HG03442 (cell line): ENCODE results near the gene MYOM3.

Source experiments
- ATAC-seq: cut with Tn5 transposase; IDR thresholded peaks from one replicate; pipeline ENCODE4 v1.9.1; 2021; ENCODE audit warnings: mild to moderate bottlenecking, moderate library complexity; ENCODE audit not compliant: unreplicated experiment

Gene MYOM3

DNA sequence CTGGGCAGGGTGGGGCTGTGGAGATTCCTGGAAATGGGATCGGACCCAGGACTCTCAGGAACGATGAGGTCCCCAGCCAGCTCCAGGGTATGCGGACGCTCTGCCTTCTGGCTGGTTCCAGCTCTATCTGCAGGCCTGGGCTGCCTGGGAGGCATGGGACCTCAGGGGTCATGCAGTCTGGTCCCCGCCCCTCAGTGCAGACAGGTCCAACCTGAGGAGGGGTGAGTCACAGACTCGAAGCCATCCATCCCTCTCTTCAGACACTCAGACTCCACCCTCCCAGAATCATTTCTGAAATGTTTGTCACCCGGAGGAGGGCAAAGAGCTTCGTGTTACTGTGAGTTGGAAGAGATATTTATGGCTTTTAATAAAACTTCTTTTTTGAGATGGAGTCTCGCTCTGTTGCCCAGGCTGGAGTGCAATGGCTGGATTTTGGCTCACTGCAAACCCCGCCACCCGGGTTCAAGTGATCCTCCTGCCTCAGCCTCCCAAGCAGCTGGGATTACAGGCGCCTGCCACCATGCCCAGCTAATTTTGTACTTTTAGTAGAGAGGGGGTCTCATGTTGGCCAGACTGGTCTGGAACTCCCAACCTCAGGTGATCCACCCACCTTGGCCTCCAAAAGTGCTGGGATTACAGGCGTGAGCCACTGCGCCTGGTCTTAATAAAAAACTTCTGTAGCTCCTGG lies 5.9 kb upstream of the MYOM3 start:
- ATAC-seq = no peak

DNA sequence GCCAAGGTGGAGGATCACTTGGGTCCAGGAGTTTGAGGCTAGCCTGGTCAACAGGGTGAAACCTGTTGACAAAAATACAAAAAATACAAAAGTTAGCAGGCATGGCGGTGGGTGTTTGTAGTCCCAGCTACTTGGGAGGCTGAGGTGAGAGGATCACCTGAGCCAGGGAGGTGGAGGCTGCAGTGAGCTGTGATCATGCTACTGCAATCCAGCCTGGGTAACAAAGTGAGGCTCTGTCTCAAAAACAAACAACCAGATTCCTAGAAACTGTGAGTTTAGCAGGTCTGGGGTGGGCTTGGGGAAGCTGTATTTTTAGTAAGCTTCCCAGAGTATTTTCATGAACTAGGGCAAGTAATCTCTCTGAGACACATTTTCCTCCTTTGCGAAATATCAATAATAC lies 5.2 kb upstream of the MYOM3 start:
- no peak for ATAC-seq

DNA sequence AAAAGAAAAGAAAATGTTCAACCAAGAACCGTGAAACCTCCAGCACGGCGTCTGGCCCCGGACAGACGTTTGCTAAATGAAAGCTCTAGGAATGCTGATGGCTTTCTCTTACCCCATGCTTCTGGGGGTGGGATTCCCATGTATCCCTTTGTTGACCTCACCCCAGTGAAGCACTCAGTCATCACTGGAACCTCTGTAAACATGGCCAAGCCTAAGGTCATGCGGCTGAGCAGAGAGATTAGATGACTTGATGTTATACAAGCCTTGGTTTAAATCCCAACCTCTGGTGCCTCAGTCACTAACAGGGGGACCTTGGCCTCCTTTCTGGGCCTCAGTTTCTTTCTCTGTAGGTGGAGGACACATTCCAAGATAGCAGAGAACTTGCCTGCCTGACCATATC lies 2.8 kb upstream of the MYOM3 start:
- ATAC-seq = no peak

- ATAC-seq = no peak
These were observed 1.7 kb upstream of the MYOM3 start for GRCh38 chr1:24113641-24114033.

DNA sequence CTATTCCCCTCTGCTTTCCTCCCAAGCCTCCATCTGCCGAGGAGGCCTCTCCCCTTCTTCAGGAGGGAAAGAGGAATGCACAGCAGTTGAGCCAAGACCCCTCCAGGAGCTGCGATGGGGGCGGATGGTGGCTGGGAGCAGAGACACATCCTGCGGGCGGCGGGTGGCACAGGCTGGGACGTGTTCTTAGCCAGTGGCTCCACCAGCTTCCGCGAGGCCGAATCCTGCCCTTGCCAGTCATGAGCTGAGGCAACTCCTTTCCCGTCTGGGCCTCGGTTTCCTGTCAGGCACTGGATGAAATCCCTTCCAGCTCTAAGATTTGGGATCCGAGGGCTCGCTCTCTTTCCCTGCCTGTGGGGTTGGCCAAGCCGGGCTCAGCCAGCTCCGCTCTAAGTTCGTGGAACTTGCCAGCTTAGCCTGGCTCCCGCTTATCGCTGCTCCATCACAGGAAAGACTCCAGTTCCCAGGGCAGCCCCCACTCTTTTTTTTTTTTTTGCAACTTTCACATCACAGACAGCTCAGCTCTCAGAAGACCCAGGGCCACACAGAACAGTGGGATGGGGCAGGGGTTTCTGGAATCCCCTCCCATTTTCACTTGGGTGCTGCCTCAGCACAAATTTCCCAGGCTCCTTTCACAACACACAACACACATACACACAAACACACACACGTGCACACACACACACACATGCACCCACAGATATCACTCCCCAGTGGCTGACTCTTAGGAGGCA lies 506 bp downstream of the MYOM3 start:
- ATAC-seq = no peak

- no peak for ATAC-seq
These were observed 1.2 kb downstream of the MYOM3 start for GRCh38 chr1:24110642-24111261.

DNA sequence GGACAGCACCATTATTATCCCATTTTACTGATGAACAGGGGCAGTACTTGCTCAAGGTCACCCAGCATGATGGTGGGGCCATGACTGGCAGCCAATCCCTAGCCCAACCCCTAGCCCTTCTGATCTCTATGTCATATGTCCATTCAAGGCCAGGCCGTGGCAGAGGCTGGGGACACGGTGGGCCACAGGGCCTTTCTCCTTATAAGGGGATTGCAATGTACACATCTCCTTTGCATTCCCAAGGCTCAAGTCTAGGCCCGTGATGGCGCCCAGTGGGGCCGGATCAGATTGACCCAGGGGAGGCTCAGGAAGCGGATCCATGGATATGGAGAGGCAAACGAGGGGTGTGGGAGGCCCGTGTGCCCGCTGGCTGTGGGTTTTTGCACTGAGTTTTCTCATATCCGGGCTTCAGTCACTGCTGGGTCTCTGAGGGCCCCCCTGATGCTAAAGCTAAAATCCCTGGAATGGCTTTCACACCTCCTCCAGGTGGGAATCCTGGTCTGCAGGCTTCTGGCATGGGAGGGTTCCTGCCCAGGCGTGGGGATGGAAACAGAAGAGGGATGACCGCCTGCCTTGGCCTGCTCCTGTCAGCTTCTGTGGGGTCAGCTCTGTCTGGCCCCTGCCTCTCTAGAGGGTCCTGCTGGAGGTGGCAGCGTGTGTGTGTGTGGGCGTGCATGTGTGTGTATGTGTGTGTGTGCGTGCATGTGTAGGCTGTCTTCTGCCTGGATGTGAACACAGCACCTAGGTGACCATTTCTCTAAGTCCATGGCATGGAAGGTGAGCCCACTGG lies 2.1 kb downstream of the MYOM3 start:
- no peak for ATAC-seq

DNA sequence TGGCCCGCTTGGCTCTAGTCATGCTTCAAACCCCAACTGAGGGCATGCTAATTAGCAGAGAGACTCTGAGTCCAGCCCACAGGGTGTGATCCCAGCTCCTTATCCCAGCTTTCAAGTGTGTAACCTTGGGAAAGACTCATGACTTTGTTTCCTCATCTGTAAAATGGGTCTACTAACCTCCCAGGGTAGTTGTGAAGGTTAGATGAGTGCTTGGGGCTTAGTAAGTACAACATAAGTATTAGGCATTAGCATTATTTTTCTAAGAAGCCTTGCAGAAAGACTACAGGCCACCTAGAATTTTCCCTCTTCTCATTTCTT lies 2.8 kb downstream of the MYOM3 start:
- no peak for ATAC-seq

DNA sequence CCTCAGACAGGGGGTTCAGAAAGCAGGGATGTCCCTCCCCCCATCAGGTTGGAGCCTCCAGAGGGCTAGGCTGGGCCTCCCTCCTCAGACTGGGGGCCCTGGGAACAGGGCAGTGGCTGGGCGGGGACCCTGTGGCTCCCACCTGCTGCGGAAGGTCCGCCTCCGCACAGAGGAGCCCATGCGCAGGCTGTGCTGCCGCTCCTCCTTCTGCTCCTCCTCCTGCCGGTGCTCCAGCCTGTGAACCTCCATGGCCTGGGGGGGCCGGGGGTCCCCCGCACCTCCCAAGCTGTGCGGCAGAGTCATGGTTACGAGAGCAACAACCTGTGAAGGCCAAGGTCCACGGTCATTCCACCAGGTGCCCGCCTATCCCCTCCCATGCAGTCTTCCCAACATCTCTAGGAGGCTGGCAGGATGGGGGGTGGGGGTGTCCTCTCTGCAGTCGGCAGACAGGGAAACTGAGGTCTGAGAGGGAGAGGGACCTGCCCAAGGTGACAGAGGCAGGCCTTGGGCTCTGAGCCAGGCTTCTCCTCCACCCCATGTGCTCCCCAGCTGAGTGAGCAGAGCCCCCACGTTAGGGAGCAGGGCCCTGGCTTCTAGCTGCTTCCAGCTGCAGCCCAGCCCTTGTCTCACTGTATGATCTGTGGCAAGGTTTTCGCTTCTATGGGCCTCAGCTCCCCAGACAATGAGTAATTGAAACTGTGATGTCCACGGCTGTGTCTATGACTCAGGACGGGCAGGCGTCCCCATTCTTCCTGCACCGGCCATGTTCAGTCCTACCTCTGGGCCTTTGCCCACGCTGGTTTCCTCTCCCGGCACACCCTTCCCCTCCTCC lies 3.4 kb downstream of the MYOM3 start:
- no peak for ATAC-seq

- ATAC-seq = no peak
These were observed 4.3 kb downstream of the MYOM3 start for GRCh38 chr1:24107462-24108138.

- ATAC-seq = no peak
These were observed 6.4 kb downstream of the MYOM3 start for GRCh38 chr1:24105368-24106160.

DNA sequence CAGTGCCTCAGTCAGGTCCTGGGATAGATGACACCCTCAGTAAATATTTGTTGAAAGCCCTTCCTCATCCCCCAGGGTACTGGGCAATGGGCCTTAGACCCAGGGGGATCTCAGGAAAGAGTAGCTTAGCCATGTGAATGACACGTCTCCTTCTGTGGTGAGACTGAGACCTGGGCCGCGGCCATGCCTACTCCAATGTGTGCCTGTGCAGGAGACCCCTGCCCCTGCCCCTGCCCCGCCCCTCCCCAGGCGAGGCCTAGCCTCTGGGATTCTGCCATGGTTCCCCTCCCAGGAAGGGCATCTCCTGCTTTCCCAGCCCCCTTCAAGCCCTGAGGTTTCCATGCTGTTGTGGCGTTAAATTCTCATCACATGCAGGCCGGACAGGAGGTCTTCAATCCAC lies 7.1 kb downstream of the MYOM3 start:
- no peak for ATAC-seq

DNA sequence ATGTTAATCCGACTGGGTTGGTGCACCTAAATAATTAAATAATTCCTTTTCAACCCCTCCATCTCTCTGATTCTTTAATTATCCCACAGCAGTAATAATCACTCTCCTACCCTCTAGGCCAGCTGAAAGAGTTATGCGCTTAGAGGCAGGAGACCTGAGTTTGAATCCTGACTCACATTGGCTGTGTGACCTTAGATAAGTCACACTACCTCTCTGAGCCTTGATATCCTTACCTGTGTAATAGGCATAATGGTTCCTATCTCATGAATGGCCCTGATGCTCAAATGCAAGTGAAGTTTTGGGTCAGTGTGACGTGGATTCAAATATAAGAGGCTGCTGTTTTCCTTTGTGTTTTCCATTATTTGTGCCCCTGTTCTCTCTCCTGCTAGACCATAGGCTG lies 8.1 kb downstream of the MYOM3 start:
- no peak for ATAC-seq

DNA sequence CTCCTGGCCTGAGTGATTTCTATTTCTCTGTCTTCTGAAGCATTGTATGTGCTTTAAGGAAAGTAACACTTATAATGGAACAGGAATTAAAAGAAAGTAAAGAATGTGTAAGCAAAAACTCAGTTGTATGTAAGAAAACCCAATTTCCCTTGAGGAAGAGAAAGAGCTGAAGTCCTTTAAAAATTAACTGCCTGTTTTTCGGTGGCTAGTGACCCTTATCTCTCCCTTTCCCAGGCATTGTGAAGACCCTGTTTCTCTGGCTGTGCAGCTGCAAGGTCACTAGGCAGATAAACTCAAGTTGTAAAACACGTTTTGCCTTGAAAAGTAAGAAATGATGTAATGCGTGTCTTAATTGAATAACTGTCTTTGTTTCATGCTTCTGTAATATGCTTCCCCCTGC lies 8.5 kb downstream of the MYOM3 start:
- no peak for ATAC-seq

DNA sequence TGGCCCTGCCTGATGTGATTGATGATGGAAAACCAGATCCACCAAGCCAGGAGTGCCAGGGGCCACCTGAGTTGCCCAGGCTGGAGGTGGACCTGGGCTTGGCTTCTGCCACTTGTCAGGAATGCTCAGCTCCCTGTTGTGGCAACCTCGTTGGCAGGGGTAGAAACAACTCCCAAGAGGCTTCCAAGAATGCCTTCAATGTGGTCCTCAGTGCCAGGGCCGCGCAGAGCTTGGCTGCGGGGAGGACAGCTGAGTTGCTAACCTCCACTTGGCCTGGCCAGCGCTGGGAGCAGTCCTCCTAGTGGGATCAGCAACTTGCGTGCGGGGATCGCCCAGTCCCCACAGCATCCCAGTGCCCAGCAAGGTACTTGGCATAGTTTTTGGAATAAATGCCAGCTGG lies 9.0 kb downstream of the MYOM3 start:
- ATAC-seq = no peak

DNA sequence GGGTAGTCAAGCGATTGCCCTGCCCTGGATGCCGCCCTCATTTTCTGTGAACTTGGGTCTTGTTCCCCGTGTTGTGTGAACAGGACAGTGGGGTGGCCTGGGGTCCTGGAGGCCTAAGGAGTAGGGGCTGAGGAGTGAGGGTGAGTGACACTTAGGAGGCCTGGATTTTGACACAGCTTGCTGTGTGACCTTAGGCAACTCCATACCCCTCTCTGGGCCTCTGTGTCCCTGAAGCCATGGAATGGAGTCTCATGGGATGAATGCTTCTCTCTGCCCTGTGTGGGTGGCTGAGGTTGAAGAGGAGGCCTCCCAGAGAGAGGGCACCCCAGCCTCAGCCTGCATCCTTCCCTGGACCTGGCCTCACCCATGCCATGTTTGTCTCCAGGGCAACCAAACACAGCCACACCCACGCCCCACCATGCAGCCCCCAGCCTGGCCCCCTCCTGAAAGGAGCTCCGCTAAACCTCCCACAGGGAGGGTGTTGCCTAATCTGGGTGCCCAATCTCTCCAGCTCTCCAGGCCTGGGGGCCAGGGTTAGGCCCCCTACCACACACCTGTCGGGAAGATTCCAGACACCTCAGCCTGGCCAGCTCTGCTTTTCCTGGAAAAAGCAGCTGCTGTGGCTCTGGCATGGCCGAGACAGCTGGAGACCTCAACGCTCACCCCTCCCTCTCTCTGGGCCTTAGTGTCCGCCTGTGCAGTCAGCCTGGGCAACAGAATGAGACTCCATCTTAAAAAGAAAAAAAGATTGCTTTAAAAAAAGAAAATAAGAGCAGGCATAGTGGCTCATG lies 9.9 kb downstream of the MYOM3 start:
- no peak for ATAC-seq

- no peak for ATAC-seq
These were observed 10.8 kb downstream of the MYOM3 start for GRCh38 chr1:24100945-24101737.
